IPS-15b (cell line): Measurements from ENCODE around the gene HAGH.

ENCODE experiments used
- H3K27me3 ChIP-seq: one replicate; pipeline ENCODE4 v1.6.1; 2013; ENCODE audit warnings: low read length; ENCODE audit not compliant: control insufficient read depth, insufficient read depth
- H3K36me3 ChIP-seq: one replicate; pipeline ENCODE4 v1.6.1; 2013; ENCODE audit warnings: low read length; ENCODE audit not compliant: control insufficient read depth, insufficient read depth
- H3K4me1 ChIP-seq: one replicate; pipeline ENCODE4 v1.6.1; 2013; ENCODE audit warnings: mild to moderate bottlenecking, low read length; ENCODE audit not compliant: control insufficient read depth, insufficient read depth
- H3K4me3 ChIP-seq: one replicate; pipeline ENCODE4 v1.5.1; 2013; ENCODE audit warnings: low read depth, low read length
- H3K9ac ChIP-seq: one replicate; pipeline ENCODE4 v1.6.1; 2013; ENCODE audit warnings: low read depth, mild to moderate bottlenecking, low read length
- H3K9me3 ChIP-seq: one replicate; pipeline ENCODE4 v1.6.1; 2013; ENCODE audit warnings: mild to moderate bottlenecking, low read length; ENCODE audit not compliant: control insufficient read depth, insufficient read depth

The HAGH gene

GRCh38 chr16:1767116-1767994, 59.3 kb downstream of the HAGH start:
- peaks cover 2% of the 10 kb centered on the region for H3K4me1 ChIP-seq
- H3K27me3 ChIP-seq, result no peaks in the 10 kb centered on the region
- no peak overlapping the region for H3K4me3 ChIP-seq
- no peaks in the 10 kb centered on the region for H3K9me3 ChIP-seq
- H3K36me3 ChIP-seq, result peaks cover 44% of the 10 kb centered on the region
- H3K9ac ChIP-seq, result no peak overlapping the region

- Histone ChIP-seq H3K36me3 (peaks cover 44% of the 10 kb centered on the region), H3K4me3 (no peak overlapping the region), H3K9ac (no peak overlapping the region), H3K4me1 (peaks cover 2% of the 10 kb centered on the region), H3K9me3 (no peaks in the 10 kb centered on the region), H3K27me3 (no peaks in the 10 kb centered on the region)
These were observed 59.9 kb downstream of the HAGH start for GRCh38 chr16:1766701-1767100.

GRCh38 chr16:1766231-1766630, 60.4 kb downstream of the HAGH start:
- Histone ChIP-seq H3K27me3 (no peaks in the 10 kb centered on the region), H3K9ac (no peak overlapping the region), H3K36me3 (peaks cover 44% of the 10 kb centered on the region), H3K4me1 (peaks cover 2% of the 10 kb centered on the region), H3K9me3 (no peaks in the 10 kb centered on the region), H3K4me3 (no peak overlapping the region)

- Histone ChIP-seq H3K36me3 (peaks cover 47% of the 10 kb centered on the region), H3K9ac (no peak overlapping the region), H3K4me1 (peaks cover 2% of the 10 kb centered on the region), H3K4me3 (no peak overlapping the region), H3K27me3 (no peaks in the 10 kb centered on the region), H3K9me3 (no peaks in the 10 kb centered on the region)
These were observed 60.8 kb downstream of the HAGH start for GRCh38 chr16:1765826-1766225.

GRCh38 chr16:1764971-1765370, 61.7 kb downstream of the HAGH start:
- Histone ChIP-seq H3K4me1 (peaks cover under 1% of the 10 kb centered on the region), H3K9me3 (no peaks in the 10 kb centered on the region), H3K27me3 (no peaks in the 10 kb centered on the region), H3K36me3 (peaks cover 55% of the 10 kb centered on the region), H3K4me3 (no peak overlapping the region), H3K9ac (no peak overlapping the region)

DNA sequence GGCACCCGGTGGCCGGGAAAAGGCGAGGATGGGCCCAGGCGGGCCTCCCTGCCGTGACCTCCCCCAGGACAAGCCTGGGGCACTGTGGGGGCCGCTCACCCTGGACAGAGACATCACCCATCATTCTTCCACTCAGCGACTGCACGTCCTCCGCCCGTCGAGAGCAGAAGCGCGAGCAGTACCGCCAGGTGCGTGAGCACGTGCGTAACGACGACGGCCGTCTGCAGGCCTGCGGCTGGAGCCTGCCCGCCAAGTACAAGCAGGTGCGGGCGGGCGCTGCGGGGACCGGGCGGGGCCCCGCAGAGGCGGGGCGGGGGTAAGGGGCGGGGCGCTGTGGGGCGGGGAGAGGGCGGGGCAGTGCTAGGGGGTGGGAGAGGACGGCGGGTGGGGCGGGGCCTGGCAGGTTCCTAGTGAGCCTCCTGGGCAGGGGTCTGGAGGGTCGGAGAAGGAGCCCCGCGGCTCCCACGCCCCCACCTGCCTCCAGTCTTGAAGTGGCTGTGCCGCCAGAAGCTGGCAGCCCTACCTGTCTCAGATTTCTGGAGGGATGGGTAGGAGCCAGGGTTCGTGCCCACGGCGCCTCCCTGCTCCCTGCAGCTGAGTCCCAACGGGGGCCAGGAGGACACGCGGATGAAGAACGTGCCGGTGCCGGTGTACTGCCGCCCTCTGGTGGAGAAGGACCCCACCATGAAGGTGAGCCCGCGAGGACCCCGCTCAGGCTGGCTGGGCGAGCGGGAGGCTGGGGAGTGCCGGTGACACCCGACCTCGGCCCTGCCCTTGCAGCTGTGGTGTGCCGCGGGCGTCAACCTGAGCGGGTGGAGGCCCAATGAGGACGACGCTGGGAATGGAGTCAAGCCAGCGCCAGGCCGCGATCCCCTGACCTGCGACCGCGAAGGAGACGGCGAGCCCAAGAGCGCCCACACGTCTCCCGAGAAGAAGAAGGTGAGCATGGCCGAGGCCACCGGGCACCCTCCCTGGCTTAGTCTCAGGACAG, 62.8 kb downstream of the HAGH start:
- H3K9ac ChIP-seq, result no peak overlapping the region
- H3K36me3 ChIP-seq, result peaks cover 54% of the 10 kb centered on the region
- no peaks in the 10 kb centered on the region for H3K9me3 ChIP-seq
- H3K27me3 ChIP-seq, result no peaks in the 10 kb centered on the region
- H3K4me1 ChIP-seq, result no peaks in the 10 kb centered on the region
- H3K4me3 ChIP-seq, result peak overlapping the region; percentile 49

DNA sequence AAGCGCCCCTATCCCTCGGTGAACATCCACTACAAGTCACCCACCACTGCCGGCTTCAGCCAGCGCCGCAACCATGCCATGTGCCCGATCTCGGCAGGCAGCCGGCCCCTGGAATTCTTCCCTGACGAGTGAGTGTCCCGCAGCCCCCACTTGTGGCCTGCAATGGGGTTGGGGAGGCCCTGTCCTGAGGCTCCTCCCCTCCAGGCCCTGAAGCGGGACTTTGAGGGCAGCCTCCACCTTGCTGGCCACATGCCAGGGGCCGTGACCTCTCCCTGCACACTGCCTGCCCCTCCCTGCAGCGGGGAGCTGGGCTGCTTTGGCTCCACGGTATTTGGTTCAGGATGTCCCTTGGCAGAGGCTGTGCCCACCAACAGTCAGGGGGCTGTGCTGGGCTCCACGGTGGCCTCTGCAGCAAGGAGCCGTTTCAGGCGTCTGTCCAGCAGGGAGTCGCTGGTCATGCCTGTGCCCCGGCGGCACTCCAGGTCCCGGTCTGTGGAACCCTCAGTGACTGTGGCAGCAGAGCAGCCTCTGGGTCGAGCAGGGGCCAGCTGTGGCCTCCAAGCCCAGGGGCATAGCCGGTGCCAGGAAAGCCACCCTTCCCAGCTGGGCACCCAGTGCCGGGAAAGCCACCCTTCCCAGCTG, 63.6 kb downstream of the HAGH start:
- Histone ChIP-seq H3K4me1 (no peaks in the 10 kb centered on the region), H3K27me3 (no peaks in the 10 kb centered on the region), H3K9ac (no peak overlapping the region), H3K36me3 (peaks cover 47% of the 10 kb centered on the region), H3K9me3 (no peaks in the 10 kb centered on the region), H3K4me3 (no peak overlapping the region)

- Histone ChIP-seq H3K9me3 (no peaks in the 10 kb centered on the region), H3K4me3 (no peak overlapping the region), H3K36me3 (peaks cover 41% of the 10 kb centered on the region), H3K4me1 (no peaks in the 10 kb centered on the region), H3K27me3 (no peaks in the 10 kb centered on the region), H3K9ac (no peak overlapping the region)
These were observed 64.3 kb downstream of the HAGH start for GRCh38 chr16:1762196-1762878.

GRCh38 chr16:1761751-1762150, 64.9 kb downstream of the HAGH start:
- H3K4me1 ChIP-seq, result no peaks in the 10 kb centered on the region
- H3K4me3 ChIP-seq, result no peak overlapping the region
- no peak overlapping the region for H3K9ac ChIP-seq
- H3K27me3 ChIP-seq, result no peaks in the 10 kb centered on the region
- H3K9me3 ChIP-seq, result no peaks in the 10 kb centered on the region
- peaks cover 35% of the 10 kb centered on the region for H3K36me3 ChIP-seq

DNA sequence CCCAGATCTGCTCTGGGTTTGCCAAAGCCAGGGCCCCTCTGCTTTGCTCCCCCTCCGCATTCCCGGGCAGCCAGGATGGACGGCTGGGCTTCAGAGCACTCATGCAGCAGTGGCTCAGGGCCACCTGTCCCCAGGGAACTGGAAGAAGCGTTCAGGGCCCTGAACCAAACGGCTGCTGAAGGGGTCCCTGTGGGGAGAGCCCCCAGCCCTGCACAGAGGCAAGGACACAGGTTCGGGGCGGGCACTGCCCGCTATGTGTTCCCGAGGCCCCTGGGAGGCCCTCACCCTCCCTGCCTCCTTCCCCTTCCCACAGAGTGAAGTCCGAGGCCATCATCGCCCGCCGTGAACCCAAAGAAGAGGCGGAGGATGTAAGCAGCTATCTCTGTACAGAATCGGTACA, 65.7 kb downstream of the HAGH start:
- peaks cover 30% of the 10 kb centered on the region for H3K36me3 ChIP-seq
- H3K9me3 ChIP-seq, result no peaks in the 10 kb centered on the region
- no peaks in the 10 kb centered on the region for H3K27me3 ChIP-seq
- no peak overlapping the region for H3K4me3 ChIP-seq
- no peaks in the 10 kb centered on the region for H3K4me1 ChIP-seq
- no peak overlapping the region for H3K9ac ChIP-seq

GRCh38 chr16:1759511-1759910, 67.1 kb downstream of the HAGH start:
- peaks cover 23% of the 10 kb centered on the region for H3K36me3 ChIP-seq
- H3K4me1 ChIP-seq, result no peaks in the 10 kb centered on the region
- no peaks in the 10 kb centered on the region for H3K27me3 ChIP-seq
- no peaks in the 10 kb centered on the region for H3K9me3 ChIP-seq
- no peak overlapping the region for H3K9ac ChIP-seq
- no peak overlapping the region for H3K4me3 ChIP-seq
